Ishikawa (cell line): Measurements from ENCODE around the gene SS18L1.

Source experiments
- CEBPB ChIP-seq: IDR thresholded peaks from 2 replicates; pipeline ENCODE4 v1.6.1; 2012
- EGR1 ChIP-seq: IDR thresholded peaks from 2 replicates; pipeline ENCODE4 v1.6.1; 2012
- FOXM1 ChIP-seq: IDR thresholded peaks from 2 replicates; pipeline ENCODE4 v1.6.1; 2012; ENCODE audit warnings: low read depth, borderline replicate concordance
- MAX ChIP-seq: IDR thresholded peaks from 2 replicates; pipeline ENCODE4 v1.6.1; 2012
- RAD21 ChIP-seq: IDR thresholded peaks from 2 replicates; pipeline ENCODE4 v1.6.1; 2012; ENCODE audit warnings: low read depth
- REST ChIP-seq: IDR thresholded peaks from 2 replicates; pipeline ENCODE4 v1.6.1; 2012; ENCODE audit warnings: low read depth, mild to moderate bottlenecking
- TCF12 ChIP-seq: IDR thresholded peaks from 2 replicates; pipeline ENCODE4 v1.6.1; 2012; ENCODE audit warnings: low read depth
- TEAD4 ChIP-seq: IDR thresholded peaks from 2 replicates; pipeline ENCODE4 v1.6.1; 2012
- YY1 ChIP-seq: IDR thresholded peaks from 2 replicates; pipeline ENCODE4 v1.6.1; 2012; ENCODE audit warnings: low read depth

- TF ChIP-seq YY1: no peak
- no peak for TF ChIP-seq REST
- TF ChIP-seq RAD21: no peak
- TF ChIP-seq TCF12: no peak
- no peak for TF ChIP-seq EGR1
- TF ChIP-seq TEAD4: no peak
- no peak for TF ChIP-seq CEBPB
- TF ChIP-seq FOXM1: no peak
- TF ChIP-seq MAX: no peak
These were observed 17.3 kb downstream of the SS18L1 start for GRCh38 chr20:62160876-62161275.
